Epidermal melanocyte (primary cell): ENCODE results near the gene ATP5IF1.
A peak's percentile ranks its signal among the peaks of the same experiment; 100 is the strongest.

Experiments
- DNase-seq: peaks from one replicate; pipeline ENCODE4 v3.0.0; 2011; ENCODE audit warnings: low spot score; ENCODE audit not compliant: insufficient read length

The ATP5IF1 gene

GRCh38 chr1:28236656-28237322 lies 865 bp downstream of the ATP5IF1 start:
- DNase-seq = no peak

DNA sequence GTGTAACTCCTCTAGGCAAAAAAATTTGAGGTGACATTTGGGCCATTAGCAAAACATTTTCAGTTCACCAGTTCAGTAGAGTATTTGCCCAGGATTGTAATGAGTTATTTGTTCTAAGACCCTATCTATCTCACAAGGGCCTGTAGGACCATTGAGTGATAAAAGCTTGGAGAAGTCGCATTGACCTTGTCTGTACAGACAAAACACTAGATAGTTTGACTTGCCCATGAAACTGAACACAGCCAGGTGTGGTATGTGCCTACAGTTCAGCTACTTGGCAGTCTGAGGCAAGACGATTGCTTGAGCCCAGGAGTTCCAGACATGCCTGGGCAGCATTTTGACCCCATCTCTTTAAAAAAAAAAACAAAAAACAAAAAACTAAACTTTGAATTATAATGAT lies 3.1 kb downstream of the ATP5IF1 start:
- no peak for DNase-seq

DNA sequence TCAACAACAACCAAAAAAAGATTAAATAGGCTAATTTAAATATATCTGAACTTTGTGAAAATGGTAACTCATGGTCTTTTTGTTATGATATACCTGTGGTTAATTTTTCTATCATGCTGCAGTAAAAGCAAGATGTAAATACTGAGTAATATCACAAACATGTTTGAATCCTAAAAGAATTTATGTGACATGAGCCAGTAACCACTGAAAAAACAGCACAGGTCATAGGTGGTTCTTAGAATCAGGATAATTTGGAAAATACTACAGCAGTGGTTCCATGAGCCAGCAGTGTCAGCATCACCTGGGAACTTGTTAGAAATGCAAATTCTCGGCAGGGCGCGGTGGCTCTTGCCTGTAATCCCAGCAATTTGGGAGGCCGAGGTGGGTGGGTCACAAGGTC lies 4.1 kb downstream of the ATP5IF1 start:
- no peak for DNase-seq

- DNase-seq = no peak
Observed at GRCh38 chr1:28241638-28242241, 5.8 kb downstream of the ATP5IF1 start.

- DNase-seq = no peak
Observed at GRCh38 chr1:28243685-28244311, 7.9 kb downstream of the ATP5IF1 start.

GRCh38 chr1:28244549-28245251 lies 8.8 kb downstream of the ATP5IF1 start:
- no peak for DNase-seq

- no peak for DNase-seq
Observed at GRCh38 chr1:28246427-28246832, 10.5 kb downstream of the ATP5IF1 start.

- DNase-seq = no peak
Observed at GRCh38 chr1:28247612-28248272, 11.8 kb downstream of the ATP5IF1 start.

- DNase-seq = peak; percentile 49
Observed at GRCh38 chr1:28248273-28249012, 12.5 kb downstream of the ATP5IF1 start.

DNA sequence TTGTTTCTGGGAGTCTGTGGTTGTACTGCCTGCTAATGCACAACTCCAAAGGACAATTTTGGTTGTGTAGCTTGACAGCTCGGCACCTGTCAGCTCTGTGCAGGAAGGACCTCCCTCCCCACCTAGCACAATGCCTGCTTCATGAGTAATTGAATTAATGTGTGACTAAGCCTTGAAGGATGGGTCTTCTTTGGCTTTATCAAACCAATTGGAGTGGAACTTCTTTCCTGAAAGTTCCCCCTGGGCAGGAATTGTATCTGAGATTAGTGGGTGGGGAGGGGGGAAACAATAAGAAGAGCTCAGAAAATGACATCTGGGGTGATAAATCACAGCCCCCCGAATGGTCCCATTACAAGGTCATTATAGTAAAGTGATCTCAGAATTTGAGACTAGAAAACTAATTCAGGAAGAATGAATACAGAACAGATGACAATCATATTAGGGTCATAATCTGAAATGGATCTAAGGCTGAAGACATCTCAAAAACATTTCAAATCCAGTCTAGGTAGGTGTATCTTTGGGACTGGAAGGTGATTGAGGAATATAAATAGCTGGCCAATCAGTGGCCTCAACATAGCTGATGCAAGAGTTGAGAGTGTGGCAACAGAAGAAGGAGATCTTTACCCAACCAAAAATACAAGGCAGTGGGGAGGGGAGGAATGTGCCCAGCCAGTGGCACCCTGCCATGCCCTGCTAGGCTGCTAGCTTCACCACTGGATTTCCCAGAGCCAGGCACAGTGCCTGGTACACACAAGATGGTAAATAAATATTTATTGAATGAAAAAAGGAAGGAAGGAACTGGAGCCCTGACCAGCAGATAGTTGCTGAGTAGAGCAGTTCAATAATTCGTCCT lies 13.3 kb downstream of the ATP5IF1 start:
- DNase-seq = peak; percentile 34

DNA sequence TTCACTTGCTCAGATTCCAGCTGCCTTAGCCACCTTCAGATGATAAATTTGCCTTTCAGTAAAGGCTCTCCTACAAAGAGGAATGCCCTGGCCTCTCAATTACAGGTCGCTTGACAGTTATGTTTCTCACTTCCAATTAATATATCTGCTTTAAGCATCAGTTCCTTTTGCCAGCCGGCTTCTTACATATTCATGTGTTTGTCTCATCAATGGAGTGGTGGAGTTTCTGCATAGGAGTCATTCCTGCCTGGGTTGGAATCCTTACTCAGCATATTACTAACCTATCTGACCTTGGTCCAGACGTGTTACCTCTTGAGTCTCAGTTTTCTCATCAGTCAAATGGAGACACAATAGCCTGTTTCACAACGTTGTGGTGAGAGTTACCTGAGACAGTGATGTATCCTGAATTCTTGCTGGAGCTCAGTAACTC lies 14.0 kb downstream of the ATP5IF1 start:
- DNase-seq = no peak

- no peak for DNase-seq
Observed at GRCh38 chr1:28256197-28256827, 20.4 kb downstream of the ATP5IF1 start.

DNA sequence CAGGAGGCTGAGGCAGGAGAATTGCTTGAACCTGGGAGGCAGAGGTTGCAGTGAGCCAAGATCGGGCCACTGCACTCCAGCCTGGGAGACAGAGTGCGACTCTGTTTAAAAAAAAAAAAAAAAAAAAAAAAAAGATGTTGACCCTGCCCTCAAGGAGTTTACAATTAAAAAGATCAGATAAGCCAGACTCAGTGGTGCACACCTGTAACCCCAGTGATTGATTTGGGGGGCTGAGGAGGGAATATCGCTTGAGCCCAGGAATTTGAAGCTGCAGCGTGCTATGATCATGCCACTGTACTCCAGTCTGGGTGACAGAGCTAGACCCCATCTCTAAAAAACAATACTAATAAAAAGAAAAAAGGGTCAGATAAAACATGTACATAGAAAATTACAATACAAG lies 21.8 kb downstream of the ATP5IF1 start:
- no peak for DNase-seq

- no peak for DNase-seq
Observed at GRCh38 chr1:28258628-28259251, 22.8 kb downstream of the ATP5IF1 start.

- peak; percentile 79 for DNase-seq
Observed at GRCh38 chr1:28259252-28259933, 23.5 kb downstream of the ATP5IF1 start, which contains the start of gene SESN2. TSS of gene SESN2 (plus strand) at chr1:28259518. CDS start at chr1:28259848, 330 bp downstream.

GRCh38 chr1:28259934-28260802 lies 24.2 kb downstream of the ATP5IF1 start:
- no peak for DNase-seq

DNA sequence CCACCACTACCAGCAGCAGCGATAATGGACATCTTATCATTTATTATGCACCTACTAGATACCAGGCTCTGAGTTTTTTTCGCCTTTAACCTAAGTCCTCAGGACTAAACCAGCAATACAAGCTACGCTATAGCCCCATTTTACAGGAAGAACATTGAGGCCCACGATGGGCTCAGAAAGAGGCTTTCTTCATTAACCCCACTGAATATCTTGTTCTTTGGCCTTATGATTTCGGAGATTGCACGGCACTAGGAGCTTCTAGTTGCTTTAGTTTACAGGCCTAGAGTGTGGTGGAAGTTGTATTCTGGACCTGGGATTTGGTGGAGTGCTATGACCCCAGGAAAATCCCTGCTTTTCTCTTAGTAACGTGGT lies 24.9 kb downstream of the ATP5IF1 start:
- DNase-seq = no peak
